Endothelial cell of umbilical vein (primary cell): ENCODE data around the gene BACH2. TPM values are rescaled to one million over a fixed set of nuclear protein-coding genes. Genes with fewer than 3 reads are reported as not detected.

Experiments
- BruUV-seq: library from RNA; stranded (reverse); fragments of 400-500 nt; replicated peaks from 2 replicates; lab custom pipeline; 2021; lab: Mats Ljungman, UMichigan
- CTCF ChIA-PET: fragments of 300-600, 350-600 bp; sonication (Branson Sonifier 250); formaldehyde crosslinking; loops from one replicate; lab custom pipeline; 2021; ENCODE audit warnings: antibody characterized with exemption, inconsistent platforms; lab: Charles Lee
- POLR2A ChIA-PET: fragments of 300-600, 350-600 bp; sonication (Branson Sonifier 250); formaldehyde crosslinking; loops from one replicate; lab custom pipeline; 2021; ENCODE audit warnings: antibody characterized with exemption, inconsistent platforms; lab: Charles Lee
- DNase-seq: peaks from one replicate; pipeline ENCODE4 v3.0.0-alpha.2; 2011; ENCODE audit warnings: low read depth, low spot score
- FAIRE-seq: peaks from 2 replicates; lab custom pipeline; 2011; peaks lifted over from hg19 to GRCh38; lab: Jason Lieb, UNC
- H2AFZ ChIP-seq: 2 replicates; pipeline ENCODE4 v1.6.0; 2012; ENCODE audit warnings: low read depth, low read length, control low read depth, inconsistent platforms
- H3K27ac ChIP-seq: 2 replicates; pipeline ENCODE4 v1.5.1; 2011; ENCODE audit warnings: low read depth, mild to moderate bottlenecking, control low read depth, low read length, moderate library complexity; ENCODE audit not compliant: insufficient read depth
- H3K27me3 ChIP-seq, 2 experiments: 2 replicates each; pipeline versions ENCODE4 v1.6.0 to v1.6.1; 2011; ENCODE audit warnings: low read length in 2 of 2, mixed read lengths in 1 of 2; ENCODE audit not compliant: control insufficient read depth in 2 of 2, insufficient read depth in 2 of 2
- H3K36me3 ChIP-seq, 2 experiments: 2 replicates in 1 of 2; 3 replicates in 1 of 2; pipeline ENCODE4 v1.5.1; 2011; ENCODE audit warnings: low read length in 2 of 2, mild to moderate bottlenecking in 1 of 2, moderate library complexity in 1 of 2; ENCODE audit not compliant: control insufficient read depth in 2 of 2, insufficient read depth in 2 of 2; ENCODE audit errors: extremely low read depth in 1 of 2
- H3K4me1 ChIP-seq: 3 replicates; pipeline ENCODE4 v1.5.1; 2011; ENCODE audit warnings: mild to moderate bottlenecking, low read length; ENCODE audit not compliant: control insufficient read depth, insufficient read depth; ENCODE audit errors: extremely low read depth
- H3K4me2 ChIP-seq: 2 replicates; pipeline ENCODE4 v1.6.1; 2011; ENCODE audit warnings: low read length, control low read depth, mixed read lengths; ENCODE audit not compliant: insufficient read depth
- H3K4me3 ChIP-seq, 3 experiments: fragments of 200-600 bp in 1 of 3; sonication (generic), shearing (Covaris generic) in 1 of 3; replicated peaks in 1 of 3; 2 replicates each; pipeline ENCODE4 v1.5.1; 2011 to 2016; ENCODE audit warnings: control low read depth in 3 of 3, low read length in 3 of 3, mild to moderate bottlenecking in 2 of 3, inconsistent platforms in 1 of 3, low read depth in 1 of 3, moderate library complexity in 1 of 3; ENCODE audit not compliant: insufficient read depth in 1 of 3
- H3K79me2 ChIP-seq: 2 replicates; pipeline ENCODE4 v1.6.0; 2012; ENCODE audit warnings: low read length, inconsistent platforms; ENCODE audit not compliant: control insufficient read depth, insufficient read depth
- H3K9ac ChIP-seq: replicated peaks from 2 replicates; pipeline ENCODE3; 2011; ENCODE audit warnings: low read length, control low read depth; ENCODE audit not compliant: insufficient read depth; ENCODE audit errors: extremely low read depth
- H3K9me1 ChIP-seq: replicated peaks from 3 replicates; pipeline ENCODE4 v1.6.0; 2011; ENCODE audit warnings: mild to moderate bottlenecking, low read length; ENCODE audit not compliant: control insufficient read depth, insufficient read depth; ENCODE audit errors: extremely low read depth
- H3K9me3 ChIP-seq: replicated peaks from 2 replicates; pipeline ENCODE4 v1.5.1; 2012; ENCODE audit warnings: low read length, inconsistent platforms; ENCODE audit not compliant: control insufficient read depth, insufficient read depth
- H4K20me1 ChIP-seq: replicated peaks from 2 replicates; pipeline ENCODE3; 2011; ENCODE audit warnings: mild to moderate bottlenecking, low read length; ENCODE audit not compliant: control insufficient read depth, insufficient read depth; ENCODE audit errors: extremely low read depth
- EZH2 ChIP-seq: IDR thresholded peaks from 2 replicates; pipeline ENCODE4 v1.6.1; 2012; ENCODE audit warnings: borderline replicate concordance, low read depth, mild to moderate bottlenecking, moderate library complexity, low read length, inconsistent platforms; ENCODE audit not compliant: severe bottlenecking
- FOS ChIP-seq: IDR thresholded peaks from 2 replicates; pipeline ENCODE4 v1.6.1; 2011; ENCODE audit warnings: mild to moderate bottlenecking, low read length, moderate library complexity, borderline replicate concordance; ENCODE audit not compliant: insufficient read depth
- GATA2 ChIP-seq: IDR thresholded peaks from 2 replicates; pipeline ENCODE4 v1.7.0; 2011; ENCODE audit warnings: low read depth, mild to moderate bottlenecking, moderate library complexity, mixed read lengths, low read length; ENCODE audit not compliant: insufficient read length, insufficient read depth
- JUN ChIP-seq: IDR thresholded peaks from 2 replicates; pipeline ENCODE4 v1.6.1; 2011; ENCODE audit warnings: borderline replicate concordance, low read depth; ENCODE audit not compliant: insufficient read length, insufficient read depth
- MYC ChIP-seq: IDR thresholded peaks from one replicate; pipeline ENCODE4 v1.6.1; 2011; ENCODE audit warnings: mild to moderate bottlenecking, low read depth, low read length
- POLR2A ChIP-seq: IDR thresholded peaks from 2 replicates; pipeline ENCODE4 v1.6.1; 2012; ENCODE audit warnings: low read depth, mild to moderate bottlenecking, control low read depth, low read length
- POLR2AphosphoS5 ChIP-seq: IDR thresholded peaks from 2 replicates; pipeline ENCODE4 v1.6.1; 2012; ENCODE audit warnings: low read depth, mild to moderate bottlenecking, control low read depth, low read length, moderate library complexity; ENCODE audit not compliant: insufficient read depth
- dilution Hi-C: fragments of 300-500 bp; cut with MboI; formaldehyde crosslinking; loops from one replicate; pipeline ENCODE4 v1.15.0; 2019; ENCODE audit warnings: low sequenced_read_pairs; ENCODE audit not compliant: extremely low pct_ligation_motif_present
- intact Hi-C: fragments of 100-400 bp; cut with micrococcal nuclease; formaldehyde crosslinking; loops from one replicate; pipeline ENCODE4 v1.10.0; 2022
- polyA plus RNA-seq, 4 experiments: library from polyadenylated mRNA; depleted of rRNA in 3 of 4; stranded (reverse) in 3 of 4; unstranded in 1 of 4; fragments of >200 nt; gene quantifications; 2 replicates each; pipeline versions ENCODE4 v1.2.1 to v1.2.3, GENCODE V29; 2011 to 2012; ENCODE audit warnings: missing spikeins in 1 of 4
- total RNA-seq: library from RNA; stranded (reverse); gene quantifications from 2 replicates; pipeline ENCODE4 v1.2.3, GENCODE V29; 2021
- TF ChIP-seq, protein P1 (sequence below): IDR thresholded peaks from 2 replicates; pipeline ENCODE4 v1.6.1; 2011; ENCODE audit not compliant: insufficient read depth, insufficient read length
- TF ChIP-seq, protein P2 (sequence below), 2 donors: IDR thresholded peaks; 1 replicate in 1 of 2; 2 replicates in 1 of 2; pipeline ENCODE4 v1.5.1; 2011; ENCODE audit warnings: low read length in 2 of 2, mild to moderate bottlenecking in 2 of 2, moderate library complexity in 2 of 2, control low read depth in 1 of 2, inconsistent platforms in 1 of 2, low read depth in 1 of 2; ENCODE audit not compliant: insufficient read depth in 1 of 2; ENCODE audit errors: extremely low read depth in 1 of 2

The BACH2 gene
- total and polyA plus RNA-seq, 2 donors (not counting 3 experiments of a cell fraction or from before 2014, with no cell fraction given), result 1.7 to 5.6 TPM

DNA sequence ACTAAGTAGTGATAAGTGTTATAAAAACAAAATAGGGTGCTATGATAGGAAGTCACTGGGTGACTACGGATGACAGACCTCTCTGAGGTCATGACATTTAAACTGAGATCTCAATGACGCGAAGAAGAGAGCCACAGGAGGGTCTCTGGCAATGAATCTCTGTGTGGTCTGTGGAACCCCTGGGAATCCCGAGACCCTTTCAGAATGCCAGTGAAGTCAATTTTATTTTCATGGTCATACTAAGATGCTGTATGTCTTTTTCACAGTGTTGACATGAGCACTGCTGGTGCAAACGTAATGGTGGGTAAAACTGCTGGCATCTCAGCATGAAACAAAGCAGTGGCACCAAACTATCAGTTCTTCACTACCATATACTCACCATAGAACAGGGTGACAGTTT is 247.3 kb downstream of the BACH2 start:
- FAIRE-seq, result no peak
- no peak for DNase-seq
- H3K4me2 ChIP-seq, result no peak overlapping the region
- H3K36me3 ChIP-seq, result no peaks in the 10 kb centered on the region
- H2AFZ ChIP-seq, result no peak overlapping the region
- no peaks in the 10 kb centered on the region for H3K79me2 ChIP-seq
- H3K9ac ChIP-seq, result no peak overlapping the region
- dilution Hi-C loops (no loop called here), intact Hi-C loops (loop anchor here (5.0 kb wide), 1 partner anchor 107 kb away; no protein-coding TSS in a partner anchor)
- H3K27ac ChIP-seq, result no peak overlapping the region
- no peaks in the 10 kb centered on the region for H3K27me3 ChIP-seq
- no peak overlapping the region for H3K4me3 ChIP-seq
- H4K20me1 ChIP-seq, result no peaks in the 10 kb centered on the region
- no peaks in the 10 kb centered on the region for H3K9me1 ChIP-seq
- ChIA-PET CTCF (no interaction called here), POLR2A (no interaction called here)
- TF ChIP-seq POLR2AphosphoS5 (no peak), POLR2A (no peak), MYC (no peak), FOS (no peak), GATA2 (no peak), EZH2 (no peak), JUN (no peak)
- TF ChIP-seq, protein P1, sequence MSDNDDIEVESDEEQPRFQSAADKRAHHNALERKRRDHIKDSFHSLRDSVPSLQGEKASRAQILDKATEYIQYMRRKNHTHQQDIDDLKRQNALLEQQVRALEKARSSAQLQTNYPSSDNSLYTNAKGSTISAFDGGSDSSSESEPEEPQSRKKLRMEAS, result no peak
- TF ChIP-seq, protein P2, sequence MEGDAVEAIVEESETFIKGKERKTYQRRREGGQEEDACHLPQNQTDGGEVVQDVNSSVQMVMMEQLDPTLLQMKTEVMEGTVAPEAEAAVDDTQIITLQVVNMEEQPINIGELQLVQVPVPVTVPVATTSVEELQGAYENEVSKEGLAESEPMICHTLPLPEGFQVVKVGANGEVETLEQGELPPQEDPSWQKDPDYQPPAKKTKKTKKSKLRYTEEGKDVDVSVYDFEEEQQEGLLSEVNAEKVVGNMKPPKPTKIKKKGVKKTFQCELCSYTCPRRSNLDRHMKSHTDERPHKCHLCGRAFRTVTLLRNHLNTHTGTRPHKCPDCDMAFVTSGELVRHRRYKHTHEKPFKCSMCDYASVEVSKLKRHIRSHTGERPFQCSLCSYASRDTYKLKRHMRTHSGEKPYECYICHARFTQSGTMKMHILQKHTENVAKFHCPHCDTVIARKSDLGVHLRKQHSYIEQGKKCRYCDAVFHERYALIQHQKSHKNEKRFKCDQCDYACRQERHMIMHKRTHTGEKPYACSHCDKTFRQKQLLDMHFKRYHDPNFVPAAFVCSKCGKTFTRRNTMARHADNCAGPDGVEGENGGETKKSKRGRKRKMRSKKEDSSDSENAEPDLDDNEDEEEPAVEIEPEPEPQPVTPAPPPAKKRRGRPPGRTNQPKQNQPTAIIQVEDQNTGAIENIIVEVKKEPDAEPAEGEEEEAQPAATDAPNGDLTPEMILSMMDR (IDR thresholded peaks at IDR 0.05; ENCODE audit: extremely low read depth in 1 of 2, insufficient read depth in 1 of 2, low read depth in 1 of 2, low read length in 2 of 2), result no peak
- H3K4me1 ChIP-seq, result peaks cover 10% of the 10 kb centered on the region
- H3K9me3 ChIP-seq, result no peaks in the 10 kb centered on the region
- BruUV-seq, result no TSS peak
